K562 (cell line): ENCODE data around the gene PMVK. TPM values are rescaled to one million over a fixed set of nuclear protein-coding genes. Genes with fewer than 3 reads are reported as not detected.
A peak's percentile ranks its signal among the peaks of the same experiment; 100 is the strongest.

ENCODE experiments used
- FOXJ3 ChIP-seq: sonication (generic); formaldehyde crosslinking; IDR thresholded peaks from 2 replicates; pipeline ENCODE4 v1.4.0; 2020; ENCODE audit warnings: mild to moderate bottlenecking, missing genetic modification reagents
- HCFC1 ChIP-seq: IDR thresholded peaks from 2 replicates; pipeline ENCODE4 v1.6.1; 2012; ENCODE audit warnings: low read depth, low read length, improper control_type of control experiment
- HLTF ChIP-seq: fragments of 450-650 bp; IDR thresholded peaks from 2 replicates; pipeline ENCODE4 v1.6.1; 2016
- HNRNPL ChIP-seq: fragments of 200-400 bp; formaldehyde crosslinking; IDR thresholded peaks from 2 replicates; pipeline ENCODE4 v1.6.1; 2017; ENCODE audit warnings: low read depth, mild to moderate bottlenecking, low read length
- ID3 ChIP-seq, 2 experiments: fragments of 250-450 bp in 1 of 2; fragments of 450-650 bp in 1 of 2; sonication (Bioruptor Pico) in 1 of 2; IDR thresholded peaks; 2 replicates each; pipeline versions ENCODE4 v1.6.1 to v1.8.0; 2016 to 2021; ENCODE audit warnings: mild to moderate bottlenecking in 2 of 2, moderate library complexity in 2 of 2, missing compliant biosample characterization in 1 of 2, missing genetic modification characterization in 1 of 2
- JUND ChIP-seq, 2 experiments: IDR thresholded peaks; 2 replicates in 1 of 2; 3 replicates in 1 of 2; pipeline ENCODE4 v1.6.1; 2011; ENCODE audit warnings: borderline replicate concordance in 2 of 2, low read depth in 2 of 2, low read length in 2 of 2, improper control_type of control experiment in 1 of 2, missing biosample characterization in 1 of 2, missing genetic modification characterization in 1 of 2, missing genetic modification reagents in 1 of 2
- REST ChIP-seq, 2 experiments: fragments of 450-650 bp; formaldehyde crosslinking in 1 of 2; IDR thresholded peaks; 2 replicates each; pipeline versions ENCODE4 v1.4.0 to v1.6.1; 2014 to 2020; ENCODE audit warnings: mild to moderate bottlenecking in 2 of 2, borderline replicate concordance in 1 of 2, low read depth in 1 of 2
- TAL1 ChIP-seq: fragments of 450-650 bp; IDR thresholded peaks from 2 replicates; pipeline ENCODE4 v1.6.1; 2016; ENCODE audit warnings: mild to moderate bottlenecking
- TCFL5 ChIP-seq: fragments of 250-450 bp; sonication (Bioruptor Pico); conservative IDR thresholded peaks from 2 replicates; pipeline ENCODE4 v1.6.1; 2021; ENCODE audit warnings: mild to moderate bottlenecking, moderate library complexity, matching md5 sums
- ZNF263 ChIP-seq: sonication (generic); formaldehyde crosslinking; IDR thresholded peaks from 2 replicates; pipeline ENCODE4 v1.8.0; 2022; ENCODE audit warnings: mild to moderate bottlenecking, missing genetic modification reagents, borderline replicate concordance
- ZNF274 ChIP-seq: IDR thresholded peaks from 2 replicates; pipeline ENCODE4 v1.6.1; 2011; ENCODE audit warnings: low read depth, mild to moderate bottlenecking, low read length, moderate library complexity, borderline replicate concordance
- polyA plus RNA-seq, 8 experiments: library from polyadenylated mRNA; depleted of rRNA in 4 of 8; stranded (reverse) in 5 of 8; unstranded in 3 of 8; fragments of >200 nt; fragmentation: Nextera tagmentation in 2 of 8; fragmentation: Illumina TruSeq in 1 of 8; extraction: Ambion mirVana in 2 of 8; extraction: Trizol in 1 of 8; gene quantifications; 2 replicates each; pipeline versions ENCODE4 v1.2.1 to v1.2.3, GENCODE V29; 2011 to 2014; ENCODE audit warnings: inconsistent platforms in 1 of 8, missing spikeins in 1 of 8
- total RNA-seq, 7 experiments: library from RNA; depleted of rRNA in 6 of 7; stranded (reverse); fragments of >200 nt in 6 of 7; fragmentation: Illumina TruSeq in 2 of 7; extraction: Trizol in 2 of 7; gene quantifications; 2 replicates each; pipeline versions ENCODE4 v1.2.1 to v1.2.3, GENCODE V29; 2011 to 2021; ENCODE audit warnings: low replicate concordance in 1 of 7

PMVK gene
- total and polyA plus RNA-seq, 9 of the 15 experiments (the other 6 are each of a cell fraction or from before 2014, with no cell fraction given) = 1.1 to 15.3 (median 6.3) TPM

- TF ChIP-seq ID3 (CRISPR knock-in tag; IDR thresholded peaks at IDR 0.05) (no peak), ID3 (tag; IDR thresholded peaks at IDR 0.05) (no peak), JUND (IDR thresholded peaks at IDR 0.05; ENCODE audit: borderline replicate concordance, low read depth, low read length) (0 out of 2 replicates have a peak, but pooled peaks have one; percentile 36), JUND (tag; IDR thresholded peaks at IDR 0.05; ENCODE audit: borderline replicate concordance, low read depth, low read length) (no peak), FOXJ3 (CRISPR knock-in tag) (no peak), ZNF274 (no peak), TAL1 (no peak), HNRNPL (no peak), REST (IDR thresholded peaks at IDR 0.05; ENCODE audit: borderline replicate concordance) (peak; percentile 94), REST (CRISPR knock-in tag; IDR thresholded peaks at IDR 0.05; ENCODE audit: low read depth) (no peak), TCFL5 (CRISPR knock-in tag) (no peak), HLTF (no peak), ZNF263 (CRISPR knock-in tag) (peak; percentile 76), HCFC1 (0 out of 2 replicates have a peak, but pooled peaks have one; percentile 14)
These were observed 58.0 kb downstream of the PMVK start (continued) for GRCh38 chr1:154878371-154879037.
